GM12865 (cell line): Measurements from ENCODE around the gene SLC25A46.
"Not testable (repeated sequence)": the region's sequence is repeated elsewhere in the genome, so short reads cannot be mapped to it uniquely, and the experiment has no call there.

ENCODE experiments used
- DNase-seq: peaks from one replicate; pipeline ENCODE4 v3.0.0; 2010; ENCODE audit warnings: low read depth
- H3K4me3 ChIP-seq: 2 replicates; pipeline ENCODE4 v1.5.1; 2011; ENCODE audit warnings: mild to moderate bottlenecking, low read depth, low read length, control low read depth
- TF ChIP-seq, protein P1 (sequence below): IDR thresholded peaks from 2 replicates; pipeline ENCODE4 v1.5.1; 2011; ENCODE audit warnings: low read length, control low read depth, low read depth, inconsistent platforms; ENCODE audit not compliant: insufficient read depth; ENCODE audit errors: missing control alignments

The SLC25A46 gene

DNA sequence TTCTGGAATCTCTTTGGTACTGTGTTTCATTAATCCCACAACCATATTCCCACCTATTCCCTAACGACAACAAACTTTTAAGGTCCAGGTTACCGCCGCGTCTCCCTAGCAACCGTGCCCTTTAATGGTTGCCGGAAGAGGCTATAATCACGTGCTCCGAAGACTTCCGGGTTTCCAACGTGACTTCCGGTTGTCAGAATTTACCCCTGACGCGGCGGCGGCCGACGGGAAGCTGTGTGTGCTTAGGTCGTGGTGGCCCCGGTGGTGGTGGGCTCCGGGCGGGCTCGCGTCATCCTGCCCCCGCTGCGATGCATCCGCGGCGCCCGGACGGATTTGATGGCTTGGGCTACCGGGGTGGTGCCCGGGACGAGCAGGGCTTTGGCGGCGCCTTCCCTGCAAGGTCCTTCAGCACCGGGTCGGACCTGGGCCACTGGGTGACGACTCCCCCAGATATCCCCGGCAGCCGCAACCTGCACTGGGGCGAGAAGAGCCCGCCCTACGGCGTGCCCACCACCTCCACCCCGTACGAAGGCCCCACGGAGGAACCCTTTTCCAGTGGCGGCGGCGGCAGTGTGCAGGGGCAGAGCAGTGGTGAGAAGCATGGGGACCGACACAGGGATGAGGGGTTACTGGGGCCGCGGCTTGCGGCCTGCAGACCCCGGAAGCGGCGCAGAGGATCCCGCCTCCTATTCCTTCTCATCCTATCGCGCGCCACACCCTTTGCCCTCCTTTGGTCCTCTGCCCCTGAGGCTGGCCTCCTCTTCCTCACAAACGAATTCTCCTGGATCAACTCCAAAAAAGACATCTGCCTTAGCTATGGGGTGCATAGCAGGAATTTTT, at the start of gene SLC25A46:
SLC25A46 (plus strand) TSS at position 196 of the 840 bp plus-strand sequence; CDS start at position 309, 113 bp downstream.
- H3K4me3 ChIP-seq, result peak within 1 kb of the TSS; percentile 100
- TF ChIP-seq, protein P1, sequence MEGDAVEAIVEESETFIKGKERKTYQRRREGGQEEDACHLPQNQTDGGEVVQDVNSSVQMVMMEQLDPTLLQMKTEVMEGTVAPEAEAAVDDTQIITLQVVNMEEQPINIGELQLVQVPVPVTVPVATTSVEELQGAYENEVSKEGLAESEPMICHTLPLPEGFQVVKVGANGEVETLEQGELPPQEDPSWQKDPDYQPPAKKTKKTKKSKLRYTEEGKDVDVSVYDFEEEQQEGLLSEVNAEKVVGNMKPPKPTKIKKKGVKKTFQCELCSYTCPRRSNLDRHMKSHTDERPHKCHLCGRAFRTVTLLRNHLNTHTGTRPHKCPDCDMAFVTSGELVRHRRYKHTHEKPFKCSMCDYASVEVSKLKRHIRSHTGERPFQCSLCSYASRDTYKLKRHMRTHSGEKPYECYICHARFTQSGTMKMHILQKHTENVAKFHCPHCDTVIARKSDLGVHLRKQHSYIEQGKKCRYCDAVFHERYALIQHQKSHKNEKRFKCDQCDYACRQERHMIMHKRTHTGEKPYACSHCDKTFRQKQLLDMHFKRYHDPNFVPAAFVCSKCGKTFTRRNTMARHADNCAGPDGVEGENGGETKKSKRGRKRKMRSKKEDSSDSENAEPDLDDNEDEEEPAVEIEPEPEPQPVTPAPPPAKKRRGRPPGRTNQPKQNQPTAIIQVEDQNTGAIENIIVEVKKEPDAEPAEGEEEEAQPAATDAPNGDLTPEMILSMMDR, result no peak
- DNase-seq, result peak; percentile 94

DNA sequence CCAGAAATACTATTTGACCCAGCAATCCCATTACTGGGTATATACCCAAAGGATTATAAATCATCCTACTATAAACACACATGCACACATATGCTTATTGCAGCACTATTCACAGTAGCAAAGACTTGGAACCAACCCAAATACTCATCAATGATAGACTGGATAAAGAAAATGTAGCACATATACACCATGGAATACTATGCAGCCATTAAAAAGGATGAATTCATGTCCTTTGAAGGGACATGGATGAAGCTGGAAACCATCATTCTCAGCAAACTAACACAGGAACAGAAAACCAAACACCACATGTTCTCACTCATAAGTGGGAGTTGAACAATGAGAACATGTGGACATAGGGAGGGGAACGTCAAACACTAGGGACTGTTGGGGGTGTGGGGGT, 48.2 kb upstream of the SLC25A46 start:
- DNase-seq, H3K4me3 ChIP-seq: not testable (repeated sequence)

DNA sequence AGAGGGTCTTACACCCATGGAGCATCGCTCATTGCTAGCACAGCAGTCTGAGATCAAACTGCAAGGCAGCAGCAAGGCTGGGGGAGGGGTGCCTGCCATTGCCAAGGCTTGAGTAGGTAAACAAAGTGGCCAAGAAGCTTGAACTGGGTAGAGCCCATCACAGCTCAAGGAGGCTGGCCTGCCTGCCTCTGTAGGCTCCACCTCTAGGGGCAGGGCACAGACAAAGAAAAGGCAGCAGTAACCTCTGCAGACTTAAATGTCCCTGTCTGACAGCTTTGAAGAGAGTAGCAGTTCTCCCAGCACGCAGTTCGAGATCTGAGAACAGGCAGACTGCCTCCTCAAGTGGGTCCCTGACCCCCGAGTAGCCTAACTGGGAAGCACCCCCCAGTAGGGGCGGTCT, 46.1 kb upstream of the SLC25A46 start:
- not testable (repeated sequence) for H3K4me3 ChIP-seq, DNase-seq

DNA sequence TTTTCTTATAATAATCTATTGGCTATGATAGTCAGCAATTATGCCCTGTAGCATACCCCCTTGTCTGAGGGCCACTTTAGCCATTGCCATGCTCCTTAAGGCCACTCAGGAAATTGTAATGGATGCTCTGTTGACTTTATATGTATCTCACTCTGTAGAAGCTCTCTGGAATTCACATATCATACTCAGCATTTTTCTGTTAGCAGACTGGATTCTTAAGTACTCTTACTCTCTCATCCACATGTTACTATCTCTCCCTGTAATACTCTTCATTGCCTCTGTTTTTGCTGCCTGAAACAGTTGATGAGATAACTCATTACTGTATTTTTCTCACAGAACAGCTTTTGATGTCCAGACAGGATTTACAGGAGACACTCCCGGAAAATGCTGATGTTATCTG, 36.5 kb upstream of the SLC25A46 start:
- DNase-seq, result no peak
- TF ChIP-seq, protein P1, result no peak
- H3K4me3 ChIP-seq, result no peak overlapping the region

DNA sequence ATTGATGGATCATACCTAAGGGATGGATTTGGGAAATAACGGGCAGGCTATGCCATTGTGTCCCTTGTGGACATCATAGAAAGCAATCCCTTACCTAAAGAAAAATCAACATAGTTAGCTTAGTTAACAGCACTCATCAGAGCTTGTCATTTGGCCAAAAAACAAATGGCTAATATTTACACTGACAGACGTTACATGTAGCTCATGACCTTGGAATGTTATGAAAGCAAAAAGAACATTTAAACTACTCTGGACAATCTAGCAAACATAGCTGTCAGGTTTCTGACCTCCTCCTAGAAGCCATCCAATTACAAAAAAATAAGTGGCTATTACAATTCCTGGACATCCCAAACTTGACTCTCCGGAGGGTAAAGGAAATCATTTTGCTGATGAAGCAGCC, 36.1 kb upstream of the SLC25A46 start:
- H3K4me3 ChIP-seq, result no peak overlapping the region
- TF ChIP-seq, protein P1, result no peak
- DNase-seq, result no peak

DNA sequence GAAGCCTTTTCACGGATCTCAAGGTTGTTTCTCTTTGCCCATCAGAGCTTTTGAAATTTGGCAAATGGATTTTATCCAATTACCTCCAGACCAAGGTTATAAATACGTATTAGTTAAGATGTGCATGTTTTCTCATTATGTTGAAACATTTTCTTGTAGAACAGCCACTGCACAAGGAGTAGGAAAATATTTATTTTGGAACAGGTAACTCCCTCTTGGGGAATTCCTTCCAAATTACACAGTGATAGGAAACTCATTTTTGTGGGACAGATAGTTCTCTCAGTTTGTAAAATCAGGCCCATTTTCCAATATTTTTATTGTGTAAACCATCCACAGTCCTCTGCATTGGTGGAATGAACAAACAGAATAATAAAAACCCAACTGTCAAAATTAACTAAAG, 35.3 kb upstream of the SLC25A46 start:
- TF ChIP-seq, protein P1, result no peak
- no peak for DNase-seq
- H3K4me3 ChIP-seq, result no peak overlapping the region

DNA sequence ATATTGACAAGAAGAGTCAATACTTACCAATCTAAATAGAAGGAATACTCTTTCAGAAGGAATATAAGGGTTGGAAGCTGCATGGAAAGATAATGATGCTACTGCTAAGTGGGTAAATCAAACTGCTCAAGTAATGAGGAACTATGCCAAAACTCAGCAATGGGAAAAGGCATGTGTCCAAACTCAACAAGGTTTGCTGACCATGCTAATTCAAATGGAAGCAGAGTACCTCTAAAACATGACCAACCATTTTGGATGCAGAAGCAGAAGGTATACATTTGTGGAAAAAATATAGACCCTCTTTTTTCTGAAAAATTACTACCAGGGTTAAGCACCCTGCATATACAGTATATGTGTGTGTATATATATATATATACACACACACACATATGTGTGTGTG, 33.5 kb upstream of the SLC25A46 start:
- TF ChIP-seq, protein P1, result no peak
- no peak for DNase-seq
- H3K4me3 ChIP-seq, result no peak overlapping the region

DNA sequence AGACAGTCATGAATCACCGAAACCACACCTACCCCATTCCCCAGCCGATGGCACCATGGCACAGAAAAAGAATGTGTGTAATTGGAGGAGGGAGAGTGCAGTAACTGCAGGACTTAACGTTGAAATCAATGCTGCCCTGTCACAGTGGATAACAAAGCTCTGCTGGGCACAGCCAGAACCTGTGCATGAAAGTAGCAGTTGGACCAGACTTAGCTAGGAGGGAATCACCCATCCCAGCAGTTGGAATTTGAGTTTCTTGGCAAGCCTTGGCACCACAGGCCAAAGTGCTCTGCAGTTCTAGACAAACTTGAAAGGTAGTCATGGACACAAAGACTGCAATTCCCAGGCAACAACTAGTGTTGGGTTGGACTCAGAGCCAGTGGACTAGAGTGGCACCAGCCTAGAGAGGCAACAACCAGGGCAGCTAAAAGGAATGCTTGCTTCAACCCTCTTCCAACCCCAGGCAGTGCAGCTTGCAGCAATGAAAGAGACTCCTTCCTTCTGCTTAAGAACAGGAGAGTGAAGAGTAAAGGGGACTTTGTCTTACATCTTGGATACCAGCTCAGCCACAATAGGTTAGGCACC, 31.5 kb upstream of the SLC25A46 start:
- no peak overlapping the region for H3K4me3 ChIP-seq
- TF ChIP-seq, protein P1, result no peak
- no peak for DNase-seq
